GM21737 (cell line): ENCODE measurements around the gene ZBED5.

ENCODE experiments used
- ATAC-seq: cut with Tn5 transposase; IDR thresholded peaks from one replicate; pipeline ENCODE4 v1.9.1; 2021; ENCODE audit warnings: mild to moderate bottlenecking, moderate library complexity; ENCODE audit not compliant: unreplicated experiment

The ZBED5 gene

DNA sequence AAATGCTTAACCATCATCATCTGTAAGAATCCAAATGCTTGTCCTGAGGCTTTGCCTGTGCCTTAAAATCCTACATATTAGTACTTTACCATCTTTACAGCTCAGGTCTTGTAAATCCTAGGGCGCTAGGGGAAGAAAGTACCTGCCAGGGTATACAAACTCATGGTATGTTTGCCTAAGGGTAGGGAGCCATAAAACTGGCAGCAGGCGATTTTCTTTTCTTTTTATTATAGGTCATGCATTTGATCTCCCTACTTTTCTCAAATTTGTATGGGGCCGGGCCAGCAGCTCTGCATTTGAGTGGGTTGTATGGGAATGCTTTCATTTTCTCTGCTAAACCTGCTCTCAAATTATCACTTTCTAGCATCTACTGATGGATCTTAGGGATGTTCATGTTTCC lies 24.0 kb upstream of the ZBED5 start:
- no peak for ATAC-seq

DNA sequence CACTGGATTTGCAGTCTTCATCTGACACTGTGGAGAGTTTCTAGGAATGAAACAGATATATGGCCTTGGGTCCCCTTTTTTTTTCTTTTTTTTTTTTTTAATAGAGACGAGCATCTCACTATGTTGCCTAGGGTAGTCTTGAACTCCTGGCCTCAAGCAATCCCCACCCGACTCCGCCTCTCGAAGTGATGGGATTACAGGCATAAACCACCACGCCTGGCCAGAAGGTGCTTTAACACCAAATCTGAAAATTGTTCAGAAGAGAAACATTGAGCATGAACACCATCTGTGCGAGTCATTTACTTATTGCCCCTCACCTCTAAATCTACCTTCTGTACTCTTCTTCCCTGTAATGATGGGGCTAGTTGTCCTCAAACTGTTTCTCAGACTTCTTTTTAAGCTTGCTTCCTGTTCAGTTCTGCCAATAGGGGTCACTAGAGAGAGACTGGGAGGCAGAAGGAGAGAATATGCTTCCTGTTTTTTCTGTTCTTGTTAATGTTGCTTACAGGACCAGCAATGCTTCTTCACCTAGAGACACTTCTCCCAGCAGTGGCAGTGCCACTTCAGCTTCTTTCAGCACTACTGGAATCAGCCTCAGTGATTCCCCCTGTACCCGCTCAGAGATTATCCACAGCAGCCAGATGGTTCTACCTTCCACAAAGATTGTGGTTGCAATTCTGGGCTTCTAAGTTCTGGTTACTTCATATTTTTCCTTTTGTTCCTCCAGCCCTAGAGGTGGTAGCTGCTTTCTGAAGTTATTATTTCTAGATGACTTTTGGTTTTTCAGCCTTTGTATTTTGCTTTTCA lies 20.8 kb upstream of the ZBED5 start:
- no peak for ATAC-seq

DNA sequence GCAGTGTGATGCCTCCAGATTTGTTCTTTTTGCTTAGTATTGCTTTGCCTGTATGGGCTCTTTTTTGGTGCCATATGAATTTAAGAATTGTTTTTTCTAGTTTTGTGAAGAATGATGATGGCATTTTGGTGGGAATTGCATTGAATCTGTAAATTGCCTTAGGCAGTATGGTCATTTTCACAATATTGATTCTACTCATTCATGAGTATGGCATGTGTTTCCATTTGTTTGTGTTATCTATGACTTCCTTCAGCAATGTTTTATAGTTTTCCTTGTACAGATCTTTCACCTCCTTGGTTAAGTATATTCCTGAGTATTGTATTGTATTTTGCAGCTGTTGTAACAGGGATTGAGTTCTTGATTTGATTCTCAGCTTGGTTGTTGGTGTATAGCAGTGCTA lies 18.3 kb upstream of the ZBED5 start:
- no peak for ATAC-seq

DNA sequence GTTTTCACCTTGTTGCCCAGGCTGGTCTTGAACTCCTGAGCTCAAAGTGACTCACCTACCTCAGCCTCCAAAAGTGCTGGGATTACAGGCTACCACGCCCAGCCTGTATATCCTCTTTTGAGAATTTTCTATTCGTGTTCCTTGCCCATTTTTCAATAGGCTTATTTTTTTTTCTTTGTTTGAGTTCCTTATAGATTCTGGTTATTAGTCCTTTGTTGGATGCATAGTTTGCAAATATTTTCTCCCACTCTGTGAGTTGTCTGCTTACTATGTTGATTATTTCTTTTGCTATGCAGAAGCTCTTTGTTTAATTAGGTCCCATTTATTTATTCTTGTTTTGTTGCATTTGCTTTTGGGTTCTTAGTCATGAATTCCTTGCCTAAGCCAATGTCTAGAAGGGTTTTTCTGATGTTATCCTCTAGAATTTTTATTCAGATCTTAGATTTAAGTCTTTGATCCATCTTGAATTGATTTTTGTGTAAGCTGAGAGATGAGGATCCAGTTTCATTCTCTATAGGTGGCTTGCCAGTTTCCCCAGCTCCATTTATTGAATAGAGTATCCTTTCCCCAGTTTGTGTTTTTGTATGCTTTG lies 17.7 kb upstream of the ZBED5 start:
- ATAC-seq: no peak

DNA sequence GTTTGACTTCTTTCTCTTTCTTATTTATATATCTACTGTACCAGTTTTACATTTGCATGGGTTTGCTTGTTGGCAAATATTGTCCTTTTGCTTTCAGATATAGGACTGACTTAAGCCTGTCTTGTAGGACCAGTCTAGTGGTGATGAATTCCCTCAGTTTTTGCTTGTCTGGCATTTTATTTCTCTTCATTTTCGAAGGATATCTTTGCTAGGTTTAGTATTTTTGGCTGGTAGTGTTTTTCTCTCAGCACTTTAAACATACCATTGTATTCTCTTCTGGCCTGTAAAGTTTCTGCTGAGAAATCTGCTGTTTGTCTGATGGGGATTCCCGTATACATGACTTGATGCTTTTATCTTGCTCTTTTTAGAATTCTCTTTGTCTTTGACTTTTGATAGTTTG lies 14.2 kb upstream of the ZBED5 start:
- no peak for ATAC-seq

DNA sequence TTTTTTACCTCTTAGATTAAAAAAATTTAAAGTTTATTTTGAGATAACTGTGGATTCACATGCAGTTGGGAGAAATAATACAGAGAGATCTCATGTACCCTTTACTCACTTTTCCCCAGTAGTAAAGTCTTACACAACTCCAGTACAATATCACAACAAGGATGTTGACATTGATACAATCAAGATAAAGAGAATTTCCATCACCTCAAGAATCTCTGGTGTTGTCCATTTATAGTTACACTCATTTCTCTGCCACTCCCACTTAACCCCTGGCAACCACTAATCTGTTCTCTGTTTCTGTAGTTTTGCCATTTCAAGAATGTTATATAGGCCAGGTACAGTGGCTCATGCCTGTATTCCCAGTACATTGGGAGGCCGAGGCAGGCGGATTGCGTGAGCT lies 10.5 kb upstream of the ZBED5 start:
- no peak for ATAC-seq

DNA sequence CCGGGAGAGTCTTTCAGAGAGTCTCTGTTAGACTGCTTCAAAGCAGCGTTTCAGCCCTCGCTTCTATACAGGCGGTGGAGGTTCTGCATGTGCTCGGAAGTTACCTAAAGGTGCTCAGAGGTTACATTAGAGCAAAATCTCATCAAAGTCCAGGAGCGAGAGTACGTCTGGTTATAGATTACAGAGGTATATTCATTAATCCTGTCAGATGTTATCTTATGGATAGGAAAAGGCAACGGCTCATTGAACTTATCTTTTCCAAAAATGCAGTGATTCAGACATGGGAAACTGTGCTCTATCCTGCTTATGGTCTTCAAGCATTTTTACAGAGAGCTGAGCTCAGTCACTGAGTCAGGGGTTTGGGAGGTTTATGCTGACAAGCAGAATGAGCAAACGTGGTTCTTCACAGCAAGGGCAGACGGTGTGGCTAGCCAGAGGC lies 9.1 kb upstream of the ZBED5 start:
- ATAC-seq: no peak

DNA sequence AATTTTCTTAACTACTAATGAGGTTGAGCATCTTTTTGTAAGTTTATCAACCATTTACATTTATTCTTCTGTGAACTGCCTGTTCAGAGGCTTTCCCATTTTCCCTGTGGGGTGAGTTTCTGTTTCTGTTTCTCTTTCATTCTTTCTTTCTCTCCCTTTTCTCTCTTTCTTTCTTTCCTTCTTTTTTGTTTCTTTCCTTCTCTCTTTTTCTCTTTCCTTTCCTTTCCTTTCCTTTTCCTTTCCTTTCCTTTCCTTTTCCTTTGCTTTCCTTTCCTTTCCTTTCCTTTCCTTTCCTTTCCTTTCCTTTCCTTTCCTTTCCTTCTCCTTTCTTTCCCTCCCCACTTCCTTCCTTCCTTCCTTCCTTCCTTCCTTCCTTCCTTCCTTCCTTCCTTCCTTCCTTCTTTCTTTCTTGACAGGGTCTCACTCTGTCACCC lies 8.0 kb upstream of the ZBED5 start:
- ATAC-seq: no peak

DNA sequence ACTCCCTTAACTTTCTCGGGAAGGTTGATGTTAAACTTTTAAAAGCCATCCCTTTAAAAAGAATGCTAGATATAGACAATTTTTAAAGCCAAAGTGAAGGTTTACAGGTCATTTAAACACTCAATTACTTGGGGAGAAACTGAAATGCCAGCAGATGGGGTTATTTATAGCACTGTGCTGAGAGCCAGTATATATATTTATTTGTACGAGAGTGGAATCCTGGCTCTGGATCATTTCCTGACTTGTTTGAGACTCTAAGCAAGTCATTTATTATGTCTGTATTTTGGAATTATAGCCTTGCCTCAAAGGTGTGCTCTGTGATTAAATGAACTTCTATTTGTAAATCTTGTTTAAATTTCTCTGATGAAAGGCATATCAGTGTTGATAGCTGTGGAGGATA lies 6.8 kb upstream of the ZBED5 start:
- ATAC-seq: no peak

DNA sequence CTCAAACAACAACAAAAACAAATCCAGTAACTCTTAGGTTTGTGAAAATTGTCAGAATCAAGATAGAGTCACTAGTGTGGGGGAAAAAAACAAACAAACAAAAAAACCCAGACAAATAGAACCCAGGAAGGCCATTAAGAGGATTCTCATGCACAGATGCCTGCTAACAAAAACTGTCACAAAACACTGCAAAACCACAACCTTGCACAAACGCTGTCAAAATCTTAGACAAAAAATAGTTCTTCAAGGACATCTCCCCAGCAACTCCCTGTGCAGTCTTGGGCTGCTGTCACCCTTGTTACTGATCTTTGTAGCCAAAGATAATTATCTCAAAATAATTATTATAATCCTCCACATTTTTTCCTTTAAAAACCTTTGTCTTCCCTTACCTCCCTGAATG lies 4.6 kb upstream of the ZBED5 start:
- no peak for ATAC-seq

DNA sequence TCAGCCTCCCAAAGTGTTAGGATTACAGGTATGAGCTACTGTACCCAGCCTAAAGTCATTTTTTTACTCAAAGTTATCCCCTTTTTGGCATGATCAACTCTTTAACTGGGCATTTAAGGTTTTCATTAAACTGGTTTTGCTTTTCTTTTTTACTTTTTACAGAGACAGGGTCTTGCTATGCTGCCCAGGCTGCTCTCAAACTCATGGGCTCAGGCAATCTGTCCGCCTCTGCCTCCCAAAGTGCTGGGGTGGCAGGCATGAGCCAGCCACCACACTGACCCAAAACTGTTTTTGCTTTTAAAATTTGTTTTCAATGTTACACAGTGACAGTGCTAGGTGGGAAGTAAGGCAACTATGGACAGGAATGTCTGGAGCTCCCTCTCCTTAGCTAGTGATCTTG lies 3.9 kb upstream of the ZBED5 start:
- ATAC-seq: no peak

DNA sequence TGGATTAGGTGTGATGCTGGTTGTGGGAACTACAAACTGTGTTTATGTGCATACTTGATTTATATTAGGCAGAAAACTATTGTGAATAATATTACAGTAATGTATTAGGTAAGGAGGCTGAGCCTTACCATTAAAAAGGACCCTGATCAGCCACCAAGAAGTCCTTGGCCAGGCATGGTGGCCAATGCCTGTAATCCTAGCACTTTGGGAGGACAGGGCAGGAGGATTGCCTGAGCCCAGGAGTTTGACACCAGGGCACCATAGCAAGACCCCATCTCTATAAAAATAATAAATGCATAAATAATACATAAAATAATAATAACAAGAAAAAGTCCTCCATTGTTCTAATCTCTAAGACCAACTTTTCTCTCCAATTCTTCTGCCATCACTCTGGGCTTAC lies 3.2 kb upstream of the ZBED5 start:
- no peak for ATAC-seq

DNA sequence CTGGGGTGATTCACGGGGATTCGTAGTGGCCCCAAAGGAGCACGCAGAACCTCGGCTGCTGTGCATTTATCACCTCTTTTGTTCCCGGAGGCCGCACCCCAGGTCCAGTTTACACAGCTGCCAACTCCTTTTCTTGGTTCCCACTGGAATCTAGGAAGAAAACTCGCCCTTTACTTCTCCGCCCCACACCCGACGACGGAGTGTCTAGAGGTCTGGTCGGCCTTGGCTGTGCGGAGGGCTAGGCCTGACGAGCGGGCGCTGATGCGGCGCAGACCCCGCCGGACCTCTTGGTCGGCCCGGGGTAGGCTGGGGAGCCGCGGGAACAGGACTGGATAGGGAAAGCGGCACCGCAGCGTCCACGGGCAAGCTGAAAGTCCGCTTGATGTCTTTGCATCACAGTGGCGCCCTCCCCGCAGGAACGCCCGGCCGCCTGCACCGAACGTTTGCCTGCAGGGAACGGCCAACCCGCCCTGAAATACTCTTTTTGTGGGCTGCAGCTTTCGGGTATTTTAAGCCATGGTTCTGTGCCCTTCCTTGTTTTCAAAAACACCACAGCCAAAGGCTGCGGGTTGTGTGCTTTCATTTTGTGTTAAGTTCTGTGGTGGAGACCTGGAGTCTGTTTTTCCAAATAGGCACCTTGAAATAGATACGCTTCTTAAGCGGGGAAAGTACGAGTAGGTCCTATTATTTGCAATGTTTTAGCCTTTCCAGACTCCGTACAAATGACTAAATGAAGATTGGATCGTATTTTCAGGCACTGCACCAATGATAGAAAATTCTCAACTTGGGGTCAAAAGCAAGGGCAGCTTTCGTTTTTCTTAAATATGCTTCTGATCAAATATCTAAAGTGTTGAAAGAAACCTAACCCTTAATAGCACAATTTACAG lies 829 bp upstream of the ZBED5 start:
- ATAC-seq: peak; percentile 20

DNA sequence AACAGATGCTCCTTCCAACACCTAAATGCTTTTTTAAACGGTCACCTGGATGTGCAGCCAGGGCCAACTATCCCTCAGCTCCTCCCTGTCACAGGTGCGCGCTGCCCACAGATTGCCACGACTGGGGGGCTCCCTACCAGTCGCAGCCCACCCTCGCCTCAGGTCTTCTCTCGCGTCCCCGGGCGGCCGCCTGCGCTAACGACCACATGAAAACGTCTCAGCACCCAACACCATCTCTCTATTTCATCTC lies 469 bp downstream of the ZBED5 start:
- peak; percentile 11 for ATAC-seq

DNA sequence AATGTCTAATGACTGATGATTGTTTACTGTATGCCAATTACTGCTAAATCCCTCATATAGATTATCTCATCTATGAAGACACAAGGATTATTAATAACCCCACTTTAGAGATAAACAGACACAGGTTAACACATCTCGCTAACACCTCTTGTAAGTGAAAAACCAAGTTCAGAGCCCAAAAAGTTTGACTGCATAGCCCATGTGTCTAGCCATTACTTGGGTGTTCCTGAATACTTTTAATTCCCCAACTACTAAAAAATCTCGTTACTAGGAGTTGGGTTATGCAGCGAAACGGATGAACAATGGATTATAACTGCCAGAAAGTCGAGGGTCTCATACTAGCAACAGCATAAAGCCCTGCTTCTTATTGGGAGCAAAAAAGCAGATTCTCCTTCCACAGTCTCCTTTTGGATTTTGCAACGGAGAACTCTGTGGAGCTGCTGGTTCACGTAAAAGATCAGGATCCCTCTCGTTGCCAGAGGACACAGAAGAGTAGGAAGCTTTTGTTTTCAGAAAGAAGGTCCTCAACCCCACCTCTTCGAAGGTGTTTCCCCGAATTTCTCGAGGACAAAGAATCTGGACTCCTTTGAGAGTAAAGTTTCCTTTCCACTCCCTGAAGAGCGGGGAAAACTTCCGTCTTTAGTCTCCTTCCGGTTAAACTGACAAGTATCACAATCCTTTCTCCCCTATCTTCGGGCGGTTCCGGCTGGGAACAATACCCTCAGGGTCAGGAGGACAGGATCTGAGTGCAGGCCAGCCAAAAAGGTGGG lies 979 bp downstream of the ZBED5 start:
- no peak for ATAC-seq

DNA sequence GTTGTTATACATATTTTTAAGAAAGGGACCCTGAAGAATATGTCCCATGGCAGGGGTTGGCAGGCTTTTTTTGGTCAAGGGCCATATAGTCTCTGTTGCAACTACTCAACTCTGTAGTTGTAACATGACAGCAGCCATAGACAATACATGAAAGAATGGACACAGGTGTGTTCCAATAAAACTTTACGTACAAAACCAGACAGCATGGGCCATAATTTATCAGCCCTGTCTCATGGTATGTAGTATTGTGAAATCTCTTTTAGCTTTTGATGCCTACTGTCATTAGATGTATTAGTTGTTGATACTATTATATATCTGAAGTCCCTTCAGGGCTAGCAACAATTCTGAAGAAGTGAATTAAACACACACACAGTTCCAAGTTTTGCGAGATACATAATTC lies 2.6 kb downstream of the ZBED5 start:
- ATAC-seq: no peak

DNA sequence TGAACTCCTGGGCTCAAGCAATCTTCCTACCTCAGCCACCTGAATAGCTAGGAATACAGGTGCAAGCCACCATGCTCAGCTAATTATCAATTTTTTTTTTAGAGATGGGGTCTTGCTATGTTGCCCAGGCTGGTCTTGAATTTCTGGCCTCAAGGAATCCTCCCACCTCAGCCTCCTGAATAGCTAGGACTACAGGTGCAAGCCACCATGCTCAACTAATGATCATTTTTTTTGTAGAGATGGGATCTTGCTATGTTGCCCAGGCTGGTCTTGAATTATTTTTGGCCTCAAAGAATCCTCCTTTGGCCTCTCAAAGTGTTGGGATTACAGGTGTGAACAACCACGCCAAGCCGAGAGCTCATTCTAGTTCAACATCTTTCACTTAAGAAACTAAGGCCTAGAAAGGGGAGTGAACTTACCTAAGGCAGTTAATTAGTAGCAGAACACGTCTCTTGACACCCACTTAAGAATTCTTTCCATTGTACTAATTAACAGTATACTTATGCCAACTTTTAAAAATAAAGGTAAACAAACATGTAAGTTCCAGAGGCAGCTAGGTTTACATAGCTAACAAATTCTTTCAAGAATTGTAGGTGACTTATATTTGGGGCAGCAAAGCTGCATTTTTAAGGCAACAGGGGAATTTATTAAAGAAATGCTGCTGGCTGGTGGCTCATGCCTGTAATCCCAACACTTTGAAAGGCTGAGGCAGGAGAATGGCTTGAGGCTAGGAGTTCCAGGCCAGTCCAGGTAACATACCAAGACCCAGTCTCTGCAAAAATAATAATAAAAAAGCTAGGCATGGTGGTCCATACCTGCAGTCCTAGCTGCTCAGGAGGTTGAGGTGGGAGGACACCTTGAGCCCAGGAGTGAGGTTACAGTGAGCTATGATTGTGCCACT lies 9.6 kb downstream of the ZBED5 start:
- no peak for ATAC-seq

DNA sequence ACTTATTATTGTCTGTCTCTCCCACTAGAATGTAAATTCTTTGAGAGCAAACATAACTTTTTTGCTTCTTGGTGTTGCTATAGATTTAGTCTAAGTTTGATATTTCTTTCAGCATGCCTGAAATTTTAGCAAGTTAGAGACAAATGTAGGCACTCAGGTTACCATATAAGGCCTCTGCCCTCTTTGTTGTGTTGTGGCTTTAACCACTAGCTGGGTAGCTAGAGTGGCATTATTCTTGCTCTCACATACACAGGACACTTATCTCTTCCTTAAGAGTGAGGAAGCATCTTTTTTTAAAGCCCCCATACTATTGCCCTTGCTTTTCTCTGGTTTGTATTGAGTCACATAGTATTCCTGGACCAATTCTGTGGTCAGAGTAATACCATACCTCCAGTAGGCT lies 11.2 kb downstream of the ZBED5 start:
- no peak for ATAC-seq

DNA sequence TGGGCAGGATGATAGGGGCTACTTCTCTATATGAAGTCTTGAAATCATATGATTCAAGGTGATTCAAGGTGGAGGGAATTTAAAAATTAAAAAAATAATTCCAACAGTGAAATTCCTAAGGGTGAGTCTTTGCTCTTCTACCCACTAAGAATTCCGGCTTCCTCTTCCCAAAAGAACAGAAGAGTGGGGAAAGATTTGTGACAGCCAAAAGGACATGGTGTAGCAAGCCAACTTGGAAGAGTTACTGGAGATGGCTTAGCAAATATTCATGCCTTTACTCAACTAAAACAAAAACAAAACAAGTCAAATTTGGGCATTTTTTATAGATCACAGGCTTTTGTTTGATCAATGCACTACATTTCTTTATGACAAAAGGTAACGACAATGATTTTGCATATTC lies 12.3 kb downstream of the ZBED5 start:
- no peak for ATAC-seq

DNA sequence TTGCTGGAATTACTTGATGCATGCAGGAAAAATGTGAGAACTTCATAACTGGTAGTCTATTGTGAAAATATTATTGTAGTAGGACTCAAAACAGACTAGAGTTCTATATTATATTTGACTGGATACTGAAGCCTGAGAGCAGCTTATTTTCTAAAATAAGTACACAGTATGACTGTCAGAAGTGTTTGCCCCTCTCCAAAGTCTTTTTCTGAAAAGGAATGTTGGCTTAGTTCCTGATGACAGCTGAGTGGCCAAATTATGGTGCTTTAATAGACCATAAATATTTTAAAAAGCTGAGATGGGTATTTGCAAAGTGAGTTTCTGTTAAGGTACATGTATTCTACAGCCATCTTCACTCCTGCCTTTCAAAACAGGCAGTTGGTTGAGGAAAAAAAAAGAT lies 13.1 kb downstream of the ZBED5 start:
- no peak for ATAC-seq
